GM12875 (cell line): ENCODE measurements around the gene SSH2.

ENCODE experiments used
- H3K4me3 ChIP-seq: one replicate; pipeline ENCODE4 v1.5.1; 2011; ENCODE audit warnings: low read depth, low read length, control low read depth
- CTCF ChIP-seq: IDR thresholded peaks from 2 replicates; pipeline ENCODE4 v1.5.1; 2011; ENCODE audit warnings: low read depth, mild to moderate bottlenecking, control low read depth, inconsistent platforms, low read length, moderate library complexity, borderline replicate concordance; ENCODE audit not compliant: insufficient read depth

The SSH2 gene

GRCh38 chr17:29620271-29620670, 309.8 kb downstream of the SSH2 start:
- no peak for TF ChIP-seq CTCF
- no peak overlapping the region for H3K4me3 ChIP-seq

- H3K4me3 ChIP-seq = no peak overlapping the region
- TF ChIP-seq CTCF = peak; percentile 26; the same call in 1 of the 2 replicates
These were observed 310.8 kb downstream of the SSH2 start for GRCh38 chr17:29619251-29619650.

GRCh38 chr17:29618272-29619065, 311.6 kb downstream of the SSH2 start:
- no peak for TF ChIP-seq CTCF
- H3K4me3 ChIP-seq = peak overlapping the region; percentile 54

- H3K4me3 ChIP-seq = peak overlapping the region; percentile 54
- TF ChIP-seq CTCF = peak; percentile 92
These were observed 312.4 kb downstream of the SSH2 start for GRCh38 chr17:29617481-29618271.

- peak overlapping the region; percentile 54 for H3K4me3 ChIP-seq
These were observed 312.9 kb downstream of the SSH2 start for GRCh38 chr17:29617125-29617480.

GRCh38 chr17:29616300-29617048, 313.6 kb downstream of the SSH2 start:
- peak overlapping the region; percentile 24 for H3K4me3 ChIP-seq
- no peak for TF ChIP-seq CTCF

More at GRCh38 chr17:29617125-29617480, 312.9 kb downstream of the SSH2 start:
- TF ChIP-seq CTCF = peak; percentile 90
